ENCODE data around the gene APCS.

The APCS gene

DNA sequence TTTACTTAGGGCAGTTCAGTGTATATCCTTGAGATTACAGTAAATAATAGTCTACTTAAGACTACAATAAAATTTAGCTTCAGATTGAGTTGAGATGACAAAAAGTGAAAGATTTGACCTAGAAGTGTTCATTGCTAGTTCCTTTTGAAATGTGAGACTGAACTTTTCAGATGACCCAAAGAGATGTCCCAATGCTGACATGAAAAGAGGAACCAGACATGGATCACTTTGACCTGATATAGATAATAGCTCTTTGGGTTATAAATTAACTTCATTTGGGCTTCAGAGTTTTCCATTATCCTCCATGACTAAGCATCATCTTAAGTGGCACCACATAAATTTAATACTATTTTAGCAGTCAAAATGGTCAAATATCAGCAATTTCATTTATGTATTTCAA, 26.1 kb upstream of the APCS start:
- TF ChIP-seq, protein P1, sequence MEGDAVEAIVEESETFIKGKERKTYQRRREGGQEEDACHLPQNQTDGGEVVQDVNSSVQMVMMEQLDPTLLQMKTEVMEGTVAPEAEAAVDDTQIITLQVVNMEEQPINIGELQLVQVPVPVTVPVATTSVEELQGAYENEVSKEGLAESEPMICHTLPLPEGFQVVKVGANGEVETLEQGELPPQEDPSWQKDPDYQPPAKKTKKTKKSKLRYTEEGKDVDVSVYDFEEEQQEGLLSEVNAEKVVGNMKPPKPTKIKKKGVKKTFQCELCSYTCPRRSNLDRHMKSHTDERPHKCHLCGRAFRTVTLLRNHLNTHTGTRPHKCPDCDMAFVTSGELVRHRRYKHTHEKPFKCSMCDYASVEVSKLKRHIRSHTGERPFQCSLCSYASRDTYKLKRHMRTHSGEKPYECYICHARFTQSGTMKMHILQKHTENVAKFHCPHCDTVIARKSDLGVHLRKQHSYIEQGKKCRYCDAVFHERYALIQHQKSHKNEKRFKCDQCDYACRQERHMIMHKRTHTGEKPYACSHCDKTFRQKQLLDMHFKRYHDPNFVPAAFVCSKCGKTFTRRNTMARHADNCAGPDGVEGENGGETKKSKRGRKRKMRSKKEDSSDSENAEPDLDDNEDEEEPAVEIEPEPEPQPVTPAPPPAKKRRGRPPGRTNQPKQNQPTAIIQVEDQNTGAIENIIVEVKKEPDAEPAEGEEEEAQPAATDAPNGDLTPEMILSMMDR (IDR thresholded peaks at IDR 0.05; ENCODE audit: low read depth, low read length) = no peak

DNA sequence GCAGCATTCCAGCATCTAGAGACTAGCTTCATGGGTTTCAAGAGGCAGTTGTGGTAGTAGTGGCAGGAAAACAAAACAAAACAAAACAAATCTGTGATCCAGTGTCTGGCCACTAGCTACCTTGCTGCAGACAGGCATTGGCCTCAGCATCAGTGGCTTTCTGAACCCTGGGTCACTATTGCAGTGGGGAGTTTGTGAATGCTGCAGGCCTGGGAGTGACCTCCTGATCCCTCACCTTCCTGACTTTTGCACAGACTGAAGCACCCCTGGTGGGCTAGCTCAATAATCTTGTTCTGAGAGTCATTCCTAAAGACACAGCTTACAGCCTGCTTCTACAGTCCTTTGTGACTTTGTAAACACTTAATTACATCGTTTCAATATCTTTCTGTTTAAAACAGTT, 24.9 kb upstream of the APCS start:
- no peak overlapping the region for H3K4me3 ChIP-seq (ENCODE audit: low read depth, low read length)
- no peaks in the 10 kb centered on the region for H3K9me3 ChIP-seq
- no peaks in the 10 kb centered on the region for H3K36me3 ChIP-seq
- TF ChIP-seq, protein P1 (IDR thresholded peaks at IDR 0.05; ENCODE audit: low read depth, low read length) = no peak
- no peaks in the 10 kb centered on the region for H3K4me1 ChIP-seq
- no peak for DNase-seq
- H3K27me3 ChIP-seq = no peaks in the 10 kb centered on the region

More for the DNA sequence above, 26.1 kb upstream of the APCS start:
- no peak for DNase-seq
- H3K27me3 ChIP-seq = no peaks in the 10 kb centered on the region
- no peaks in the 10 kb centered on the region for H3K9me3 ChIP-seq
- no peaks in the 10 kb centered on the region for H3K36me3 ChIP-seq
- no peak overlapping the region for H3K4me3 ChIP-seq (ENCODE audit: low read depth, low read length)
- H3K4me1 ChIP-seq = no peaks in the 10 kb centered on the region

DNA sequence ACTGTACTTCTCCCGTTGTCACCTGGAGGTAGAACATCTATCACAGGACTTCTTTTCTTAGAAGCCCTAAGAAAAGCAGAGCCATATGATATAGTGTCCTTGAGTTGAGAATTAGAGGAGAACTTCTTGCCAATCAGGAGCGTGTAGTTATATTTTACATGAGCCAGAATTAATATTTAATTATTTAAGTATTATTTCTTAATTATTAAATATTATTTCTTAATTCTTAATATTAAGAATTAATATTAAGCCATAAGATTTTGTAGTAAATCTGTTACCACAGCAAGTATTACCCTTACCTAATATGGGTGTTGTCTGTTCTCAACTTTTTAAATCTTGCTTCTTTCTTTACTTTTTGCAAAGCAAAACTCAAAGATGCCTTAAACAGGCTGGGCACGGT, 10.2 kb upstream of the APCS start:
- Histone ChIP-seq H3K9me3 (no peaks in the 10 kb centered on the region), H3K36me3 (no peaks in the 10 kb centered on the region), H3K4me3 (ENCODE audit: low read depth, low read length) (no peak overlapping the region), H3K4me1 (no peaks in the 10 kb centered on the region), H3K27me3 (no peaks in the 10 kb centered on the region)
- TF ChIP-seq, protein P1 (IDR thresholded peaks at IDR 0.05; ENCODE audit: low read depth, low read length) = no peak
- no peak for DNase-seq

DNA sequence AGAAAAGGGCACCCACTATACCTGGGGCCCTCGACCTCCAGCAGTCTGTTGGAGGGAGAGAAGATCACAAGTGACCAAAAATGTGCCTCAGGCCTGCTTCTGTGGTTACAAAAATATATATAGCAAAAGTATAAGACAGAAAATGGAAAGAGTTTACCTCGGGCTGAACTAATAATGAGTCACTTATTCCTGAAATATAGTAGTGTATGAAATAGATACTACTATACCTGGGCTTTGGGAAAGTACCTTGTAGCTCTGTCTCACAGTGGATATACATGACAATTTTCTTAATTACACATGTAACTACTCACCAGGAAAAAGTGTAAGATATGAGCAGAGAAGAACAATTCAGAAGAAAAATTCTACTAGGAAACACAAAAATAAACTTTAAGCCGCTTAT, 7.3 kb upstream of the APCS start:
- DNase-seq = no peak
- Histone ChIP-seq H3K4me3 (ENCODE audit: low read depth, low read length) (no peak overlapping the region), H3K36me3 (no peaks in the 10 kb centered on the region), H3K27me3 (no peaks in the 10 kb centered on the region), H3K9me3 (no peaks in the 10 kb centered on the region), H3K4me1 (no peaks in the 10 kb centered on the region)
- TF ChIP-seq, protein P1 (IDR thresholded peaks at IDR 0.05; ENCODE audit: low read depth, low read length) = no peak

DNA sequence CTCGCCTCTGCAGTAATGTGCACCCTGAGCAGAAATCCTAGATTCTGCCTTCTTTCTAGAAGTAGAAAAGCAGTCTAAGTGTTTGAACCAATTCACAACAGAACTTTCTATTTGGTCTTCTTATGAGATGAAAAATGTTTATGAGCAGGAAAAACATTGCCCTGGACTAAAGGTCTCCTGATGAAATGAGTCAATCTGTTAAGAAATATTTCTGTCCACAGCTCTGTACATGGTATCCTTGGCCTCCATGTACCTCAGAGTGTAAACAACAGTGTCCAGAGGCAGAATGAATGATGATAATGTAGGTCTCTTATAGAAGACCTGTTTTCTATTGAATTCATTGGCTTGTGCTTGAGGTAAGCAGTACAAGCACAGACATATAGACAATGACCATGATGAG, 6.2 kb upstream of the APCS start:
- DNase-seq = no peak
- H3K9me3 ChIP-seq = no peaks in the 10 kb centered on the region
- TF ChIP-seq, protein P1 (IDR thresholded peaks at IDR 0.05; ENCODE audit: low read depth, low read length) = no peak
- no peaks in the 10 kb centered on the region for H3K36me3 ChIP-seq
- no peaks in the 10 kb centered on the region for H3K27me3 ChIP-seq
- no peak overlapping the region for H3K4me3 ChIP-seq (ENCODE audit: low read depth, low read length)
- H3K4me1 ChIP-seq = no peaks in the 10 kb centered on the region

DNA sequence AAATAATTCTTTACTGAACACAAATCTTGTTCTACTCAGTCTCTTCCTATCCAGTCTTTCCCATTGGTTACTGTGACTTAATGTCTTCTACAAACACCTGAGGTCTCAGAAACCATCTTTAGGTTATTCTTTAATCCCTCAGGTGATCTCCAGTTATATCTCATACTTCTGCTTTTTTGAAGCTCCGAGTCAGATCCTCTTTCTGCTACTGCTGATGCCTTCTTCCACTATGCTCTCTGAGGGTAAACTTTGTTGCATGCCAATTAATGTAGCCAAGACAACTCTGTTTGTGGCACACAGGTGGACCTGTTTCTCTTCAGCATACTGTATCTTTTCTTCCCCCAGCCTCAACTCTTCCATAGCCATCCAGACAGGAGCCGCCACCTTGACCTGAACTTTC, 3.1 kb upstream of the APCS start:
- no peak overlapping the region for H3K4me3 ChIP-seq (ENCODE audit: low read depth, low read length)
- H3K36me3 ChIP-seq = no peaks in the 10 kb centered on the region
- no peaks in the 10 kb centered on the region for H3K9me3 ChIP-seq
- no peak for DNase-seq
- no peaks in the 10 kb centered on the region for H3K4me1 ChIP-seq
- H3K27me3 ChIP-seq = no peaks in the 10 kb centered on the region
- TF ChIP-seq, protein P1 (IDR thresholded peaks at IDR 0.05; ENCODE audit: low read depth, low read length) = no peak

Data from BE2C (cell line).